Hematopoietic multipotent progenitor cell treated with erythropoietin and hydrocortisone succinate and interleukin-3 and kit ligand, for 4 days (in vitro differentiated cells): ENCODE results near the gene FAM9C.
"Not testable (repeated sequence)": the region's sequence is repeated elsewhere in the genome, so short reads cannot be mapped to it uniquely, and the experiment has no call there.

Experiments used
- DNase-seq: peaks from one replicate; pipeline ENCODE4 v3.0.0-alpha.2; 2015

FAM9C gene

DNA sequence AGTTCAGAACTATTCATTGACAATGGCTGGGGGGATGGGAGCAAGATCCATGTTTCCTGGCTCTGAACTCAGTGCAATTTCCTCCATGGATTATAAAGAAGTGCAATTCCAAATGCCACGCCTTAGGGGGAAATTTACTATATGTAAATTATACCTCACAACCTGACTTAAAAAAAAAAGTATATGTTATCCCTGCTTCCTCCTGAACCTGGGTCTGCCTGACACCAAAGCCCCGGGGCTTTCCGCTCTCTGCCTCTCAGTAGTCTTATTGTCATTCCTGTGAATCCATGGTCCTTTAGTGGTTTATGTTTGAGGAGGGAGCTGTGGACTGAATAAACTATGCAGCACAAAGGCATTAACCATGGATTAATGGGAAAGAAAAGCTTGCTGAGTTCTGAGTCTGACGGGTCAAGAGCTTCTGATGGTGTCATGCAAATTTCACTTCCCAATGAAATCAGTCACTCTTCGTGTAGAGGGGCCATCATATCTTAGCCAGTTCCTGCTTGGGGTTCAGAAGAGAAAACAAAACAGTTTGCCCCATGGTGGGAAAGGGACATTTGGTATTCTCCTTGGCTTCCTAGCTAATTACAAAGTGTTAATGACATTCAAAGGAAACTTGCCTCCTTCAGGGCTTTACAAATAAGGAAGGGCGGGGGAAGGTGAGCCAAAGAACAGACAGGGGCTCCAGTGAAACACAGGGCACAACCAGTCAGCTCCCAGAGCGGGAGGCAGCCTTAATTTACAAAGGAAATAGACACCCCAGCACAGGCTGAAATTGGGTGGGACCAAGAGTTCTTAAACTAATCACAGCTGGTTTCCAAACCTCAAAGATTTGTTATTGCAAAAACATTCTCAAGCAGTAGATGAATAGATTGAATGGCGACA, 14.3 kb downstream of the FAM9C start:
- DNase-seq: no peak

- DNase-seq: no peak
These were observed 14.9 kb downstream of the FAM9C start for GRCh38 chrX:13029637-13029886.

GRCh38 chrX:13028871-13029636, 15.4 kb downstream of the FAM9C start:
- DNase-seq: peak; percentile 5

DNA sequence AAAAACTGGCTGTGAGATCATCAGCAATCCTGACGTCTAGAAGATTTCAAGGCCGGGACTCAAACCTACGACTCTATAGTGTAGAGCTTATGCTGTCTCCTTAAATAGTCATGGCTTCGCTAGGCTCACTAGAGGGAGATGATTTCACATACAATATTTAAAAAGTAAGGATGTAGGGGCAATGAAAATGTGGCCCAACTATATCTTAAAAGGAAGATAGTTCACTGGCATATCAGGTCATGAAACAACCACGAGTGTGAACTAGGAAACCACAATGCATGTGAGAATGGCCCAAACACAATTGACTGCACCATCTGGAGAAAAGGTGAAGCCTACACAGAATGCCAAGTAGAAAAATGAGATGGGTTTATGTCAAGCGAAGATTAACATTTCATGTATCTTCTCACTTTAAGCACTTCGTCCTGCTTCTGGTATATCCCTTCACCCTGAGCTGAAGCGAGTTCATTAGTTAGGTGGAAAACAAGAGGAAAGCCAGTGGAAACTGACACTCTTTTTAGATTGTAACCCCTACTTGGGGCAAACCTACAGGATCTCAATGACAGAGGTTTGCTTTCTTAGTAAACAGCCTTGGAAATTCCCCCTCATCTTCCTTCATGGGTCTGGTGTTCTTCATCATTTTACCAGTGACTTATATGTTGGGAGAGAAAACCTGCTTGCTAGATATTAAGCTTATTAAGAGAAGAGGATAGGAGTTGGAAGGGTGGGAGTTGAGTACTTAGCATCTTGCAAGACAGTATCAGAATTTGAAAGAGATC, 17.4 kb downstream of the FAM9C start:
- DNase-seq: peak; percentile 12

- no peak for DNase-seq
These were observed 19.4 kb downstream of the FAM9C start for GRCh38 chrX:13024986-13025385.

- DNase-seq: no peak
These were observed 20.4 kb downstream of the FAM9C start for GRCh38 chrX:13023979-13024378.

DNA sequence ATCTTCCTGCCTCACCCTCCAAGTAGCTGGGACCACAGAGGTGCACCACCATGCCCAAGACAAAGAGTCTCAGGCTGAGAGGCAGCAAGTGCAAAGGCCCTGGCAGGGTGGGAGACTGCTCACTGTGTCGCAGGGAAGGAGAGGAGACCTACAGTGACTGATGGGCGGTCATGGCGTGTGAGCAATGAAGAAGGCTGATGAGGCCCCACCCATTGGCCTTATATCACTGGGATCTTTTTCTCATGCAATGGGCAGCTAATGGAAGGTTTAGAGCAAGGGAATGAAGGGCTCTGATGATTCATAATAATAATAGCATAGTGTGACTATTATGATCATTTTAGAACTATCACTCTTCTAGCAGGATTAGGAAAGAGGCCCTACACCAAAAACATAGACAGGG, 20.9 kb downstream of the FAM9C start:
- DNase-seq: no peak

DNA sequence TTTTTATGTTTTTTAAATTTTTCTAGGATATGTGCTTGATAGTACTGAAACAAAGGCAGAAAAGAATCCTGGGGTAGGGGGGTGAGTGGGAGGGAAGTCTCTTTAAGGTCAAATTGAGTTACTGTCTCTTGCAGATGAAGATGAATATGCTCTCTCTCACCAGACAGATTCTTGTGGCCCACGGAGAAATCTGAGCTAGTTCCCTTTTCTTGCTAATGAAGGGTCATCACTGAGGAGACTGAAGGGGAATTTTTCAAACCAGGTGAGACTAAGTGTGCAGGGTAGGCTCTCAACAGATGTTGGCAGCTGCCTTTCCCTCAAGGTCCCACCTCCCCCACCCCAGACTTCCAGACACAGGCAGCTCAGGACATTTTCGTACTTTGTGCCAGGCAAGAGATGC, 21.5 kb downstream of the FAM9C start:
- no peak for DNase-seq

GRCh38 chrX:13016731-13017130, 27.7 kb downstream of the FAM9C start:
- DNase-seq: not testable (repeated sequence)

GRCh38 chrX:13015536-13016236, 28.7 kb downstream of the FAM9C start:
- DNase-seq: no peak

- DNase-seq: no peak
These were observed 30.0 kb downstream of the FAM9C start for GRCh38 chrX:13014111-13015096.

DNA sequence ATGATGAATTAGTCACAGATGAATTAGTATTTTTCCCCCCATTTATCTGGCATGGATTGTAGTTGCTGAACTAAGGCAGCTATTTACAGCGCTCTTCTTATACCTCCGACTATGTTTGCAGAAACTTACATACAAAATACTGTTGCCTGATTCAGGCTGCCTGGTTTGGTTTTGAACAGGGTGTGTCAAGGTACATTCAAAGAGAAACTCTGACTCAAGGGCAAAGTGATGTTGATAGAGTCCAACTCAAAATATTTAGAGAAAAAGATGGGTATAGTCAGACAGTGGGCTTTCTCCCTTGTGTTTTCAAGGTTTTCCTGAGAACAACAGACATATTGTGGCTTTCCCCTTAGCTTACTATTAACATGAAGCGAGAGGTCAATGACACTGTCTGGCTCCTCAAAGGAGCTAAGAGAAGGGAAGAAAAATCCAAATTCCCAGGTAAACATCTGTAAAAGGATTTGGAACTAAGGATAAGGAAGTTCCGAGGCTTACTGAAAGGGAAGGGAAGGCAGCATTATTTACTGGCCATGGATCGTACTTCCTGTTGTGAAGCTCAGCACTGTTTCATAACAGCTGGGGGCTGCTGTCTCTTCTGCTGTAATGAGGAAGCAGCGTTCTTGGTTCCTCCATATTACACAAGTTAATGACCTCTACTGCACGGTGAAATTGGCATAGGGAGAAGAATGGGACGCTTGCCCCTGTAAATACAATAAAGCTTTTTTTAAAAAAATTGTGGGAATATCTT, 30.9 kb downstream of the FAM9C start:
- DNase-seq: peak; percentile 76

GRCh38 chrX:13010546-13010945, 33.9 kb downstream of the FAM9C start:
- DNase-seq: no peak

DNA sequence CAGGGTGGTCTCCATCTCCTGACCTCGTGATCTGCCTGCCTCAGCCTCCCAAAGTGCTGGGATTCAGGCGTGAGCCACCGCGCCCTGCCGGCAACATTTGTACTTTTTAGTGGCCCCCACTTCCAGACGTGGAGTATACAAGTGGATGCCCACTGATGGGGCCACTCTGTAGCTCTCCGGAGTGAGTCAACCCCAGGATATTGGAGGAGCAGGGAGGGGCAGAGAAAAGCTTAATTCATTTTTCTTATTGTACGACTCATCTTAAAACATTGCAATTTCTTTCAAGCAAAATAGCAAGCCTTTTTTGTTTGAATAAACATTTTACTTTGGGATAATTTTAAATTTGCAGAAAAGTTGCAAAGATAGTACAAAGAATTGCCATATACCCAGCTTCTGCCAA, 34.6 kb downstream of the FAM9C start:
- no peak for DNase-seq

- DNase-seq: no peak
These were observed 35.1 kb downstream of the FAM9C start for GRCh38 chrX:13009273-13009672.

DNA sequence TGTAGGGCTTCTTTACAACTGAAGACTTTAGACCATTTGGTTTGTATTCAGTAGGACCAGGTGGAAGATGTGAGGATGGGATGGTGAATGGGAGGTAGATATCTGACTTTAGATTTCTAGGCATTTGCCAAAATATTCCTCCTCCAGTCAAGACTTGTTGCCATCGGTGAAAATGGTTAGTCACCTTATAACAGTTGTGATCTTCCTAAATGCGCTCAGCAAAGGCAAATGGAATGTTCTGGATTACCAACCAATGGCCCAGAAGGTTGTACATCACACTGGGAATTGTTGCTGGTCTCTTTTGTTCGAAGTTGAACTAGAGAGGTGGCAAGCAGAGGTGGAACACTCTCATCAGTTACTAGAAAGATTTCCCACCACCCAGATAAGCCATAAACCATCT, 35.6 kb downstream of the FAM9C start:
- DNase-seq: no peak

- no peak for DNase-seq
These were observed 36.3 kb downstream of the FAM9C start for GRCh38 chrX:13008189-13008533.

GRCh38 chrX:13007519-13008188, 36.8 kb downstream of the FAM9C start:
- no peak for DNase-seq

- DNase-seq: no peak
These were observed 38.6 kb downstream of the FAM9C start for GRCh38 chrX:13005661-13006473.
